Mesothelial cell of epicardium (in vitro differentiated cells): Measurements from ENCODE around the gene CCDC8. TPM values are rescaled to one million over a fixed set of nuclear protein-coding genes. Genes with fewer than 3 reads are reported as not detected.
A peak's percentile ranks its signal among the peaks of the same experiment; 100 is the strongest.
"Not testable (repeated sequence)": the region's sequence is repeated elsewhere in the genome, so short reads cannot be mapped to it uniquely, and the experiment has no call there.

Experiments
- DNase-seq, 2 experiments: peaks; one replicate each; pipeline ENCODE4 v3.0.0; 2021; ENCODE audit warnings: low spot score in 2 of 2; ENCODE audit not compliant: unreplicated experiment in 2 of 2
- H3K27ac Mint-ChIP-seq: 2 replicates; pipeline ENCODE4 v1.8.0; 2021; ENCODE audit warnings: mixed read lengths
- H3K27me3 Mint-ChIP-seq: 2 replicates; pipeline ENCODE4 v1.8.0; 2021; ENCODE audit warnings: low read depth, mixed read lengths
- H3K36me3 Mint-ChIP-seq: 2 replicates; pipeline ENCODE4 v1.8.0; 2021; ENCODE audit warnings: mixed read lengths
- H3K4me1 Mint-ChIP-seq: 2 replicates; pipeline ENCODE4 v1.8.0; 2021; ENCODE audit warnings: mixed read lengths
- H3K4me3 Mint-ChIP-seq: 2 replicates; pipeline ENCODE4 v1.8.0; 2021; ENCODE audit warnings: mild to moderate bottlenecking, moderate library complexity, mixed read lengths
- H3K9me3 Mint-ChIP-seq: 2 replicates; pipeline ENCODE4 v1.8.0; 2021; ENCODE audit warnings: mixed read lengths
- total RNA-seq: library from RNA; stranded (reverse); gene quantifications from 3 replicates; pipeline ENCODE4 v1.2.1, GENCODE V29; 2021
- TF ChIP-seq, protein P1 (sequence below): fragments of 200-600 bp; sonication (generic); IDR thresholded peaks from one replicate; pipeline ENCODE4 v1.5.0; 2021; ENCODE audit warnings: antibody characterized with exemption; ENCODE audit not compliant: unreplicated experiment

The CCDC8 gene
- total RNA-seq, 1 donor from 2014 or later: 50.7 TPM

DNA sequence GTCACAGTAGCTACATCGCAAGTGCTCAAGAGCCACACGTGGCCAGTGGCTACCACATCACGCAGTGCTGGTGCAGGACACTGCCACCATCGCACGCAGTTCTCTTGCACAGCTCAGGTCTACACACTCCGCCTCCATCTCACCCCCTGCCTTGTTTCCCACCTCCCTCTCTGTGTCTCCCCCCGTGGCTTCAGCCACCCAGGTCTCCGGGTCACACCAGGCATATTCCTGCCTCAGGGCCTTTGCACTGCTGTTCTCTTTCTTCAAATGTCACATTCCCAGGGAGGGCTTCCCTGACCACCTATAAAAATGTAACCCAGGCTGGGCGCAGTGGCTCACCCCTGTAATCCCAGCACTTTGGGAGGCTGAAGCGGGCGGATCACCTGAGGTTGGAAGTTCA lies 10.6 kb downstream of the CCDC8 start:
- Mint-ChIP-seq H3K27me3 (no peaks in the 10 kb centered on the region), H3K4me3 (peak overlapping the region; percentile 37), H3K9me3 (no peaks in the 10 kb centered on the region), H3K36me3 (no peaks in the 10 kb centered on the region), H3K4me1 (peaks cover 24% of the 10 kb centered on the region), H3K27ac (no peak overlapping the region)
- TF ChIP-seq, protein P1, sequence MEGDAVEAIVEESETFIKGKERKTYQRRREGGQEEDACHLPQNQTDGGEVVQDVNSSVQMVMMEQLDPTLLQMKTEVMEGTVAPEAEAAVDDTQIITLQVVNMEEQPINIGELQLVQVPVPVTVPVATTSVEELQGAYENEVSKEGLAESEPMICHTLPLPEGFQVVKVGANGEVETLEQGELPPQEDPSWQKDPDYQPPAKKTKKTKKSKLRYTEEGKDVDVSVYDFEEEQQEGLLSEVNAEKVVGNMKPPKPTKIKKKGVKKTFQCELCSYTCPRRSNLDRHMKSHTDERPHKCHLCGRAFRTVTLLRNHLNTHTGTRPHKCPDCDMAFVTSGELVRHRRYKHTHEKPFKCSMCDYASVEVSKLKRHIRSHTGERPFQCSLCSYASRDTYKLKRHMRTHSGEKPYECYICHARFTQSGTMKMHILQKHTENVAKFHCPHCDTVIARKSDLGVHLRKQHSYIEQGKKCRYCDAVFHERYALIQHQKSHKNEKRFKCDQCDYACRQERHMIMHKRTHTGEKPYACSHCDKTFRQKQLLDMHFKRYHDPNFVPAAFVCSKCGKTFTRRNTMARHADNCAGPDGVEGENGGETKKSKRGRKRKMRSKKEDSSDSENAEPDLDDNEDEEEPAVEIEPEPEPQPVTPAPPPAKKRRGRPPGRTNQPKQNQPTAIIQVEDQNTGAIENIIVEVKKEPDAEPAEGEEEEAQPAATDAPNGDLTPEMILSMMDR: no peak
- DNase-seq: no peak

DNA sequence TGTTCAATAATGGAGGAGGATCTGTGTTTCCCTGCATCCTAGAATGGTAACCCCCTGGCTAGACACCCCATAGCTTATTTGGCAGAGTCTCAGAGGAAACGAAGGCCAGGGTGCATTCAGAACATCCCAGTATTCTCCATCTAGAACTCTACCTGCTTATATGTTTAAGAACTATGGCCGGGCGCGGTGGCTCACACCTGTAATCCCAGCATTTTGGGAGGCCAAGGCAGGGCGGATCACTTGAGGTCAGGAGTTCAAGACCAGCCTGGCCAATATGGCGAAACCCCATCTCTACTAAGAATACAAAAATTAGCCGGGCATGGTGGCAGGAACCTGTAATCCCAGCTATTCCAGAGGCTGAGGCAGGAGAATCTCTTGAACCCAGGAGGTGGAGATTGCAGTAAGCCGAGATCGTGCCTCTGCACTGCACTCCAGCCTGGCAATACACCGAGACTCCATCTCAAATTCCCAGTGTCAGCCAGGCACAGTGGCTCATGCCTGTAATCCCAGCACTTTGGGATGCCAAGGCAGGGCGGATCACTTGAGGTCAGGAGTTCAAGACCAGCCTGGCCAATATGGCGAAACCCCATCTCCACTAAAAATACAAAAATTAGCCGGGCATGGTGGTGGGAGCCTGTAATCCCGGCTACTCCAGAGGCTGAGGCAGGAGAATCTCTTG lies 15.4 kb downstream of the CCDC8 start:
- DNase-seq, H3K4me1 Mint-ChIP-seq, H3K4me3 Mint-ChIP-seq, H3K27me3 Mint-ChIP-seq, H3K9me3 Mint-ChIP-seq, H3K36me3 Mint-ChIP-seq, H3K27ac Mint-ChIP-seq: not testable (repeated sequence)

DNA sequence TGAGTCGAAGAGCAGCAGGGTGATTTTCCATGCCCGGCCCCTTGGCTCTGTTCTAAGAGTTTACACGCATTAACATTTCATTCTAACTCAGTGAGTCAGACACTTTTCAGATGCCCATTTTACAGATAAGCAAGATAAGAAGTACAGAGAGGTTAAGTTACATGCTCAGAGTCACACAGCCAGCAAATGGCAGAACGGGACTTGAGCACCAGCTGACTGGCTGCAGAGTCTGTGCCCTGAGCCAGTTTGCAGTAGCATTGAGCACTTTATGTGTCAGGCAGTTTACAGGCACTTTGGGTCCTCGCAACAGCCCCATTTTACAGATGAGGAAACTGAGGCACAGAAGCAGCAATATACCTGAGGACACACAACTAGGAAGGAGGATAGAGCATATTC lies 19.0 kb downstream of the CCDC8 start:
- peaks cover 3% of the 10 kb centered on the region for H3K9me3 Mint-ChIP-seq
- H3K4me1 Mint-ChIP-seq: peaks cover 15% of the 10 kb centered on the region
- H3K27ac Mint-ChIP-seq: no peak overlapping the region
- peaks cover 12% of the 10 kb centered on the region for H3K36me3 Mint-ChIP-seq
- H3K4me3 Mint-ChIP-seq: no peak overlapping the region
- DNase-seq: no peak
- no peaks in the 10 kb centered on the region for H3K27me3 Mint-ChIP-seq
- TF ChIP-seq, protein P1: no peak

DNA sequence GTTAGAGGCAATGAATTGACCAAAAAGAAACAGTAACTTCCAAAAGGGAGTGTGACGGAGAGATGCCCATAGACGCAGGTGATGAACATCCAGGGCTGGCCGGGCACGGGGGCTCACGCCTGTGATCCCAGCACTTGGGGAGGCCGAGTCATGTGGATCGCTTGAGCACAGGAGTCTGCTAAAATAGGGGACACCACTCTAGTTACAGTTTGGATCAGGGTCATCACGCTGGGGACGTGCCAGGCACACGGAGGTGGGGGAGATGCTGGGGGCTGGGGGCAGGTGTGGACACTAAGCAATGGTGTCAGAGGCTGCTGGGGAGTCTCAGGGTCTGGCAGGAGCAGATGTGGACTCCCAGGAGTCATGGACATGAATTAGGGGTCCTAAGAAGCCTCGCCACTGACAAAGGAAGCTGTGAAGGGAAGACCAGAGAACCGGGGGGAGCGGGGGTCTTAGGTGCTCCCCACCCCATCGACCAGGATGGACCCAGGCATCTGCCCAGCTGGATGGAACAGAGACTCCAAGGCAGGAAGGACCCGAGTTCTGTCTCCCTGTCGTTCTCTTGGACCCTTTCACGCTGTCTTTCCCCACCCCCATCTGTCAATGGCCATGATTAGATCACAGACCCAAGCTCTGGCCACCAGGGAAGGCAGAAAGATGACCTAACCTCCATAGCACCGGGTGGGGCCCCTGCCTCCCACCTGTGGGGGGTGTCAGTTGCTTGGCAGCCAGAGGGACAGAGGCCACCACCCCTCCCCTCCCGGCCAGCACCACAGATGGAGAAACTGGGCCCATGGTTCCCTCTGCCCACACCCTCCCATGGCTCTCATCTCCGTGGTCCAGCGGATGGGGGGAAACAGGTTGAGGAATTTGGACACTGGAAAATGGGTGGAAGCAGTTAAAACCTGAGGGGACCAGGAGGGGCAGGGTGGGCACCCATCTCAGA lies 19.6 kb downstream of the CCDC8 start:
- Mint-ChIP-seq H3K27ac (peak overlapping the region; percentile 85), H3K27me3 (no peaks in the 10 kb centered on the region), H3K4me1 (peaks cover 15% of the 10 kb centered on the region), H3K9me3 (peaks cover 5% of the 10 kb centered on the region), H3K36me3 (peaks cover 19% of the 10 kb centered on the region), H3K4me3 (no peak overlapping the region)
- no peak for DNase-seq
- TF ChIP-seq, protein P1: no peak

DNA sequence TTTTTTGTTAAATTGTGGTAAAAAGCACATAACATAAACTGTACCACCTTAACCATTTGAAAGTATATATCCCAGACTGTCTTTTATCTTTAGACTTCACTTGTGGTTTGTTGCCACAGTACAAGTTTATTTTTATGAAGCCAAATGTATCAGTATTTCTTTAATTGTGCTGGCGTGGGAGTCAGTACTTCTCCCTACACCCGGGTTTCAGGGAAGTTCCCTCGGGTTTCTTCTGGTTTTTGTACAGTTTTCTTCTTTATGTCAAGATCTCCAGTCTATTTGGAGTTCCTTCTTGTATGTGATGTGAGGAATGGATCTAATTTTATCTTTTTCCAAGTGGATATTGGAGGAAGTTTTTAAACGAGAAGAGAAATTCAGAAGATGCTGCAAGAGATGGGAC lies 20.5 kb downstream of the CCDC8 start:
- Mint-ChIP-seq H3K27me3 (no peaks in the 10 kb centered on the region), H3K9me3 (peaks cover 5% of the 10 kb centered on the region), H3K4me3 (no peak overlapping the region), H3K36me3 (peaks cover 27% of the 10 kb centered on the region), H3K4me1 (peaks cover 15% of the 10 kb centered on the region), H3K27ac (peak overlapping the region; percentile 85)
- no peak for DNase-seq
- TF ChIP-seq, protein P1: no peak

DNA sequence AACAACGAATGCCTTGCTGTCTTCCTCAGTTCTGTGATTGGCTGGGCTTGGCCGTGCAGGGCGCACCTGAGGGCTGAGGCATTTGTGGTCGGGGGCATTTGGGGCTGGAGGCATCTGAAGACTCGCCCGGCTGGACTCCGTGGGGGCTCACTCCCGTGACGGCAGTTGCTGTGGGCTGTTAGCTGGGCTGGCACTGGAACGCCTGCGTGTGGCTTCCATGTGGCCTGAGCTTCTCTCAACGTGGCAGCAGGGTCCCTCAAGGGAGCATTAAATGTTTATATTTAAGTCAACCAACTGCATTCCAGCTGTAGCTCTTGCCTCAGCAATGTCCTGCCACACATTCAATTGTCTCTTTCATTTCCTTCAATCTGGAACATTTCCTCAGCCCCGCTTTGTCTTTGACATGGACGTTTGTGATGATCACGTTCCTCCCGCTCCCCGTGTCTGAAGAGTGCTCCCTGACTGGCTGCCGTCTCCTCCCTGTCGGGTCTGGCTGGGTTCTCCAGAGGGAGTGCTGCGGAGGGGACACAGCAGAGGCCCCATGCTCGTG lies 21.0 kb downstream of the CCDC8 start:
- DNase-seq: no peak
- peaks cover 15% of the 10 kb centered on the region for H3K4me1 Mint-ChIP-seq
- H3K4me3 Mint-ChIP-seq: no peak overlapping the region
- TF ChIP-seq, protein P1: no peak
- peaks cover 32% of the 10 kb centered on the region for H3K36me3 Mint-ChIP-seq
- no peaks in the 10 kb centered on the region for H3K27me3 Mint-ChIP-seq
- H3K9me3 Mint-ChIP-seq: peaks cover 5% of the 10 kb centered on the region
- peak overlapping the region; percentile 85 for H3K27ac Mint-ChIP-seq
